HEK293 (cell line): ENCODE results near the gene WDR47.
"Not testable (repeated sequence)": the region's sequence is repeated elsewhere in the genome, so short reads cannot be mapped to it uniquely, and the experiment has no call there.

Experiments used
- CTCF ChIA-PET: fragments of 350-600 bp; formaldehyde crosslinking; extraction: SDS; loops from one replicate; lab custom pipeline; 2021; ENCODE audit warnings: antibody characterized with exemption; lab: Yijun Ruan, JAX
- POLR2A ChIA-PET: fragments of 300-600 bp; formaldehyde crosslinking; extraction: SDS; loops from one replicate; lab custom pipeline; 2020; ENCODE audit warnings: antibody characterized with exemption, inconsistent platforms; lab: Yijun Ruan, JAX
- H3K27ac ChIP-seq: fragments of 200-500 bp; sonication (Bioruptor generic); 2 replicates; pipeline ENCODE4 v1.5.1; 2014; ENCODE audit warnings: low read depth, low read length, control low read depth, inconsistent platforms; ENCODE audit errors: extremely low read depth
- H3K36me3 ChIP-seq, 2 experiments: fragments of 200-500 bp in 1 of 2; sonication (Bioruptor generic) in 1 of 2; 1 replicate in 1 of 2; 2 replicates in 1 of 2; pipeline ENCODE4 v1.5.1; 2014 to 2017; ENCODE audit warnings: inconsistent platforms in 2 of 2, low read length in 2 of 2; ENCODE audit not compliant: control insufficient read depth in 2 of 2, insufficient read depth in 1 of 2
- H3K4me1 ChIP-seq: fragments of 200-500 bp; sonication (Bioruptor generic); 2 replicates; pipeline ENCODE4 v1.5.1; 2014; ENCODE audit warnings: mild to moderate bottlenecking, low read length, inconsistent platforms; ENCODE audit not compliant: control insufficient read depth, insufficient read depth
- H3K4me3 ChIP-seq: 2 replicates; pipeline ENCODE4 v1.5.1; 2011; ENCODE audit warnings: low read depth, mild to moderate bottlenecking, control low read depth, low read length, moderate library complexity
- H3K9me3 ChIP-seq: fragments of 200-500 bp; sonication (Bioruptor generic); 2 replicates; pipeline ENCODE4 v1.5.1; 2014; ENCODE audit warnings: low read depth, low read length, inconsistent platforms; ENCODE audit not compliant: control insufficient read depth, insufficient read depth
- GLI2 ChIP-seq: fragments of 450-650 bp; formaldehyde crosslinking; IDR thresholded peaks from 2 replicates; pipeline ENCODE4; 2017; ENCODE audit warnings: missing biosample characterization, missing genetic modification characterization, low read depth, borderline replicate concordance
- GLIS1 ChIP-seq: fragments of 450-650 bp; formaldehyde crosslinking; IDR thresholded peaks from 2 replicates; pipeline ENCODE4 v1.5.1; 2016; ENCODE audit warnings: missing biosample characterization, missing genetic modification characterization
- MZF1 ChIP-seq: fragments of 450-650 bp; formaldehyde crosslinking; IDR thresholded peaks from 2 replicates; pipeline ENCODE4 v1.5.1; 2017; ENCODE audit warnings: missing biosample characterization, missing genetic modification characterization, borderline replicate concordance
- PBX3 ChIP-seq: sonication (generic); formaldehyde crosslinking; IDR thresholded peaks from 2 replicates; pipeline ENCODE4 v1.8.1; 2022; ENCODE audit warnings: mild to moderate bottlenecking, moderate library complexity, missing genetic modification reagents
- SCRT2 ChIP-seq: fragments of 450-650 bp; formaldehyde crosslinking; IDR thresholded peaks from 2 replicates; pipeline ENCODE4 v1.5.1; 2016; ENCODE audit warnings: missing biosample characterization, missing genetic modification characterization
- ZBTB48 ChIP-seq: fragments of 450-650 bp; formaldehyde crosslinking; IDR thresholded peaks from 2 replicates; pipeline ENCODE4 v1.5.1; 2016; ENCODE audit warnings: missing biosample characterization, missing genetic modification characterization
- ZIC2 ChIP-seq: fragments of 450-650 bp; formaldehyde crosslinking; IDR thresholded peaks from 2 replicates; pipeline ENCODE4 v1.5.1; 2016; ENCODE audit warnings: missing biosample characterization, missing genetic modification characterization
- ZNF174 ChIP-seq: fragments of 450-650 bp; formaldehyde crosslinking; IDR thresholded peaks from 2 replicates; pipeline ENCODE4 v1.5.0; 2017; ENCODE audit warnings: missing biosample characterization, mild to moderate bottlenecking, missing genetic modification characterization
- ZNF202 ChIP-seq: fragments of 450-650 bp; formaldehyde crosslinking; IDR thresholded peaks from 2 replicates; pipeline ENCODE4 v1.5.1; 2016; ENCODE audit warnings: missing biosample characterization, missing genetic modification characterization, borderline replicate concordance
- ZNF266 ChIP-seq: fragments of 450-650 bp; formaldehyde crosslinking; IDR thresholded peaks from 2 replicates; pipeline ENCODE4 v1.5.1; 2016; ENCODE audit warnings: missing biosample characterization, missing genetic modification characterization, low read depth
- ZNF394 ChIP-seq: fragments of 450-650 bp; formaldehyde crosslinking; IDR thresholded peaks from 2 replicates; pipeline ENCODE4 v1.5.1; 2016; ENCODE audit warnings: missing biosample characterization, missing genetic modification characterization, mild to moderate bottlenecking, moderate library complexity, borderline replicate concordance
- ZNF426 ChIP-seq: fragments of 450-650 bp; formaldehyde crosslinking; IDR thresholded peaks from 2 replicates; pipeline ENCODE4 v1.5.1; 2017; ENCODE audit warnings: missing biosample characterization, missing genetic modification characterization, mild to moderate bottlenecking, inconsistent platforms, moderate library complexity
- ZNF518A ChIP-seq: fragments of 450-650 bp; formaldehyde crosslinking; conservative IDR thresholded peaks from 2 replicates; pipeline ENCODE4 v1.5.1; 2016; ENCODE audit warnings: low read depth, missing biosample characterization, missing genetic modification characterization
- ZNF571 ChIP-seq: fragments of 450-650 bp; formaldehyde crosslinking; IDR thresholded peaks from 2 replicates; pipeline ENCODE4 v1.5.0; 2017; ENCODE audit warnings: missing biosample characterization, missing genetic modification characterization
- ZNF596 ChIP-seq: fragments of 450-650 bp; IDR thresholded peaks from 2 replicates; pipeline ENCODE4 v1.5.0; 2018; ENCODE audit warnings: missing biosample characterization, mild to moderate bottlenecking, missing genetic modification characterization, moderate library complexity
- ZNF623 ChIP-seq: fragments of 450-650 bp; formaldehyde crosslinking; IDR thresholded peaks from 2 replicates; pipeline ENCODE4 v1.5.1; 2016; ENCODE audit warnings: missing biosample characterization, missing genetic modification characterization
- ZNF654 ChIP-seq: fragments of 450-650 bp; formaldehyde crosslinking; IDR thresholded peaks from 2 replicates; pipeline ENCODE4 v1.5.1; 2016; ENCODE audit warnings: low read depth, missing biosample characterization, missing genetic modification characterization
- ZNF677 ChIP-seq: fragments of 450-650 bp; IDR thresholded peaks from 2 replicates; pipeline ENCODE4 v1.5.0; 2018; ENCODE audit warnings: missing biosample characterization, mild to moderate bottlenecking, missing genetic modification characterization, moderate library complexity
- ZNF843 ChIP-seq: fragments of 450-650 bp; formaldehyde crosslinking; IDR thresholded peaks from 2 replicates; pipeline ENCODE4 v1.5.1; 2016; ENCODE audit warnings: missing biosample characterization, missing genetic modification characterization
- ZXDB ChIP-seq: fragments of 450-650 bp; formaldehyde crosslinking; IDR thresholded peaks from 2 replicates; pipeline ENCODE4 v1.5.1; 2016; ENCODE audit warnings: missing biosample characterization, missing genetic modification characterization
- TF ChIP-seq, protein P1 (sequence below): fragments of 450-650 bp; formaldehyde crosslinking; IDR thresholded peaks from 2 replicates; pipeline ENCODE4 v1.5.1; 2017; ENCODE audit warnings: missing biosample characterization, missing genetic modification characterization
- TF ChIP-seq, protein P2 (sequence below): fragments of 450-650 bp; formaldehyde crosslinking; conservative IDR thresholded peaks from 2 replicates; pipeline ENCODE4 v1.5.1; 2016; ENCODE audit warnings: low read depth, missing biosample characterization, missing genetic modification characterization

The WDR47 gene

DNA sequence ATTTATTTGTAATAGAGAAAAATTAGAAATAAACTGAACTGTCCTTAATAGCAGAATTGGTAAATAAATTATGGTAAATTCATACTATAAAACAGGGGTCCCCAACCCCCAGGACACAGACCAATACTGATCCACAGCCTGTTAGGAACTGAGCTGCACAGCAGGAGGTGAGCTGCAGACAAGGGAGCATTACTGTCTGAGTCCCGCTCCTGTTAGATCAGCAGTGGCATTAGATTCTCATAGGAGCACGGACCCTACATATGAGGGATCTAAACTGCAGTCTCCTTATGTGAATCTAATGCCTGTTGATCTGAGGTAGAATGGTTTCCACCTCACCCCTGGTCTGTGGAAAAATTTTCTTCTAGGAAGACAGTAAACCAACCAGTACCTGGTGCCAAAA is 7.5 kb downstream of the WDR47 start:
- CTCF ChIA-PET: no interaction called here
- no peaks in the 10 kb centered on the region; a peak in 1 of 3 replicates for H3K36me3 ChIP-seq
- TF ChIP-seq GLI2 (tag by site-specific recombination) (no peak), ZNF843 (tag by site-specific recombination) (no peak), SCRT2 (tag by site-specific recombination) (0 out of 2 replicates have a peak, but pooled peaks have one; percentile 10), ZNF202 (tag by site-specific recombination) (no peak), ZNF596 (no peak), GLIS1 (no peak), MZF1 (tag by site-specific recombination) (no peak), ZNF174 (tag by site-specific recombination) (no peak), ZNF571 (tag by site-specific recombination) (no peak), ZNF677 (no peak), PBX3 (CRISPR knock-in tag) (no peak), ZIC2 (tag by site-specific recombination) (0 out of 2 replicates have a peak, but pooled peaks have one; percentile 14), ZBTB48 (tag by site-specific recombination) (peak; percentile 61)
- TF ChIP-seq, protein P1, sequence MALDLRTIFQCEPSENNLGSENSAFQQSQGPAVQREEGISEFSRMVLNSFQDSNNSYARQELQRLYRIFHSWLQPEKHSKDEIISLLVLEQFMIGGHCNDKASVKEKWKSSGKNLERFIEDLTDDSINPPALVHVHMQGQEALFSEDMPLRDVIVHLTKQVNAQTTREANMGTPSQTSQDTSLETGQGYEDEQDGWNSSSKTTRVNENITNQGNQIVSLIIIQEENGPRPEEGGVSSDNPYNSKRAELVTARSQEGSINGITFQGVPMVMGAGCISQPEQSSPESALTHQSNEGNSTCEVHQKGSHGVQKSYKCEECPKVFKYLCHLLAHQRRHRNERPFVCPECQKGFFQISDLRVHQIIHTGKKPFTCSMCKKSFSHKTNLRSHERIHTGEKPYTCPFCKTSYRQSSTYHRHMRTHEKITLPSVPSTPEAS (tag by site-specific recombination): no peak
- H3K9me3 ChIP-seq: no peaks in the 10 kb centered on the region
- H3K27ac ChIP-seq: no peak overlapping the region
- H3K4me1 ChIP-seq: no peaks in the 10 kb centered on the region
- no peak overlapping the region for H3K4me3 ChIP-seq
- POLR2A ChIA-PET: interaction anchor here (2.0 kb wide), 1 partner anchor 66 kb away, joined by 8 read pairs; no protein-coding TSS in a partner anchor

DNA sequence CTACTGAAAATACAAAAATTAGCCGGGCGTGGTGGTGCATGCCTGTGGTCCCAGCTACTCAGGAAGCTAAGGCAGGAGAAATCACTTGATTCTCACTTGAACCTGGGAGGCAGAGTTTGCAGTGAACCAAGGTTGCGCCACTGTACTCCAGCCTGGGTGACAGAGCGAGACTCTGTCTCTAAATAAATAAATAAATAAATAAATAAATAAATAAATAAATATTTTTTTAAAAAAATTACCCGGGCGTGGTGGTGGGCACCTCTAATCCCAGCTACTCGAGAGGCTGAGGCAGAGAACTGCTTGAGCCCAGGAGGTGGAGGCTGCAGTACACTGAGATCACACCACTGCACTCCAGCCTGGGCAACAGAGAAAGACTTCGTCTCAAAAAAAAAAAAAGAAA is 12.4 kb downstream of the WDR47 start:
- H3K9me3 ChIP-seq: not testable (repeated sequence)
- TF ChIP-seq ZXDB: 0 out of 2 replicates have a peak, but pooled peaks have one; percentile 14
- TF ChIP-seq, protein P2, sequence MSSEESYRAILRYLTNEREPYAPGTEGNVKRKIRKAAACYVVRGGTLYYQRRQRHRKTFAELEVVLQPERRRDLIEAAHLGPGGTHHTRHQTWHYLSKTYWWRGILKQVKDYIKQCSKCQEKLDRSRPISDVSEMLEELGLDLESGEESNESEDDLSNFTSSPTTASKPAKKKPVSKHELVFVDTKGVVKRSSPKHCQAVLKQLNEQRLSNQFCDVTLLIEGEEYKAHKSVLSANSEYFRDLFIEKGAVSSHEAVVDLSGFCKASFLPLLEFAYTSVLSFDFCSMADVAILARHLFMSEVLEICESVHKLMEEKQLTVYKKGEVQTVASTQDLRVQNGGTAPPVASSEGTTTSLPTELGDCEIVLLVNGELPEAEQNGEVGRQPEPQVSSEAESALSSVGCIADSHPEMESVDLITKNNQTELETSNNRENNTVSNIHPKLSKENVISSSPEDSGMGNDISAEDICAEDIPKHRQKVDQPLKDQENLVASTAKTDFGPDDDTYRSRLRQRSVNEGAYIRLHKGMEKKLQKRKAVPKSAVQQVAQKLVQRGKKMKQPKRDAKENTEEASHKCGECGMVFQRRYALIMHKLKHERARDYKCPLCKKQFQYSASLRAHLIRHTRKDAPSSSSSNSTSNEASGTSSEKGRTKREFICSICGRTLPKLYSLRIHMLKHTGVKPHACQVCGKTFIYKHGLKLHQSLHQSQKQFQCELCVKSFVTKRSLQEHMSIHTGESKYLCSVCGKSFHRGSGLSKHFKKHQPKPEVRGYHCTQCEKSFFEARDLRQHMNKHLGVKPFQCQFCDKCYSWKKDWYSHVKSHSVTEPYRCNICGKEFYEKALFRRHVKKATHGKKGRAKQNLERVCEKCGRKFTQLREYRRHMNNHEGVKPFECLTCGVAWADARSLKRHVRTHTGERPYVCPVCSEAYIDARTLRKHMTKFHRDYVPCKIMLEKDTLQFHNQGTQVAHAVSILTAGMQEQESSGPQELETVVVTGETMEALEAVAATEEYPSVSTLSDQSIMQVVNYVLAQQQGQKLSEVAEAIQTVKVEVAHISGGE (tag by site-specific recombination): peak; percentile 52
- peak; percentile 62; the same call in 1 of the 2 replicates for TF ChIP-seq ZNF518A (tag by site-specific recombination)
- peak; percentile 48 for TF ChIP-seq ZNF426 (tag by site-specific recombination)
- TF ChIP-seq ZNF394 (tag by site-specific recombination): peak; percentile 75; the same call in 1 of the 2 replicates
- TF ChIP-seq ZNF654: 0 out of 2 replicates have a peak, but pooled peaks have one; percentile 5
- 0 out of 2 replicates have a peak, but pooled peaks have one; percentile 13 for TF ChIP-seq ZNF266 (tag by site-specific recombination)
- TF ChIP-seq ZNF623 (tag by site-specific recombination): peak; percentile 29
- TF ChIP-seq, all 188 proteins: peak for 8; not testable (repeated sequence) for 180
- H3K4me1 ChIP-seq, H3K27ac ChIP-seq, H3K36me3 ChIP-seq, H3K4me3 ChIP-seq, POLR2A ChIA-PET: not testable (repeated sequence)
- CTCF ChIA-PET: interaction anchor here (0.6 kb wide), 1 partner anchor 82 kb away, joined by 3 read pairs; no protein-coding TSS in a partner anchor
